GM12878 (cell line): Measurements from ENCODE around the gene CEBPE. TPM values are rescaled to one million over a fixed set of nuclear protein-coding genes. Genes with fewer than 3 reads are reported as not detected.

Source experiments
- ATAC-seq: fragments of 200-7000 bp; cut with Tn5 transposase; 3 replicates; pipeline ENCODE4 v1.9.1; 2020; ENCODE audit warnings: mild to moderate bottlenecking, moderate library complexity
- BruUV-seq: library from RNA; stranded (reverse); fragments of 400-500 nt; replicated peaks from 2 replicates; lab custom pipeline; 2021; lab: Mats Ljungman, UMichigan
- CTCF ChIA-PET: fragments of 300-600 bp; sonication (Branson Sonifier 250); formaldehyde crosslinking; extraction: SDS; loops from one replicate; lab custom pipeline; 2021; ENCODE audit warnings: inconsistent platforms; lab: Yijun Ruan, JAX
- POLR2A ChIA-PET: fragments of 350-600 bp; formaldehyde crosslinking; extraction: SDS; loops from one replicate; lab custom pipeline; 2021; ENCODE audit warnings: inconsistent platforms; lab: Charles Lee
- RAD21 ChIA-PET: fragments of 300-600 bp; sonication (Branson Sonifier 250); formaldehyde crosslinking; loops from one replicate; lab custom pipeline; 2023; ENCODE audit warnings: antibody characterized with exemption; ENCODE audit not compliant: unreplicated experiment; lab: Charles Lee
- SMC1A ChIA-PET: fragments of 300-600 bp; sonication (Branson Sonifier 250); formaldehyde crosslinking; loops from one replicate; lab custom pipeline; 2023; ENCODE audit not compliant: unreplicated experiment, uncharacterized antibody; lab: Charles Lee
- DNase-seq: peaks from one replicate; pipeline ENCODE4 v3.0.0-alpha.2; 2011; ENCODE audit warnings: low read depth, low spot score
- FAIRE-seq: peaks from 3 replicates; lab custom pipeline; 2011; peaks lifted over from hg19 to GRCh38; lab: Jason Lieb, UNC
- H2AFZ ChIP-seq: 2 replicates; pipeline ENCODE4 v1.6.0; 2011; ENCODE audit warnings: low read depth, low read length, control low read depth; ENCODE audit not compliant: control insufficient read depth
- H3K27ac ChIP-seq: 2 replicates; pipeline ENCODE4 v1.5.1; 2011; ENCODE audit warnings: control low read depth; ENCODE audit not compliant: control insufficient read depth, insufficient read depth
- H3K27me3 ChIP-seq, 2 experiments: replicated peaks in 1 of 2; 2 replicates each; pipeline versions ENCODE4 v1.6.0 to v1.6.1; 2011; ENCODE audit warnings: low read length in 1 of 2; ENCODE audit not compliant: control insufficient read depth in 2 of 2, insufficient read depth in 2 of 2
- H3K36me3 ChIP-seq, 2 experiments: 2 replicates each; pipeline ENCODE4 v1.5.1; 2011; ENCODE audit warnings: low read length in 1 of 2; ENCODE audit not compliant: control insufficient read depth in 2 of 2, insufficient read depth in 2 of 2
- H3K4me1 ChIP-seq: 2 replicates; pipeline ENCODE4 v1.6.1; 2011; ENCODE audit warnings: mild to moderate bottlenecking, low read length, moderate library complexity, mixed read lengths; ENCODE audit not compliant: control insufficient read depth, insufficient read depth
- H3K4me2 ChIP-seq: 2 replicates; pipeline ENCODE4 v1.6.0; 2011; ENCODE audit warnings: control low read depth; ENCODE audit not compliant: control insufficient read depth, insufficient read depth
- H3K4me3 ChIP-seq: fragments of 200-600 bp; sonication (generic); 2 replicates; pipeline ENCODE4 v1.5.1; 2016
- H3K79me2 ChIP-seq: 2 replicates; pipeline ENCODE4 v1.6.0; 2011; ENCODE audit warnings: low read length; ENCODE audit not compliant: control insufficient read depth, insufficient read depth
- H3K9ac ChIP-seq: 2 replicates; pipeline ENCODE4 v1.8.0; 2011; ENCODE audit warnings: low read length, control low read depth, mixed read lengths; ENCODE audit not compliant: control insufficient read depth, insufficient read depth
- H3K9me3 ChIP-seq: replicated peaks from 3 replicates; pipeline ENCODE4 v1.5.1; 2011; ENCODE audit warnings: mild to moderate bottlenecking, low read length; ENCODE audit not compliant: control insufficient read depth, insufficient read depth
- H4K20me1 ChIP-seq: 2 replicates; pipeline ENCODE4 v1.6.0; 2011; ENCODE audit not compliant: control insufficient read depth, insufficient read depth
- ASH2L ChIP-seq: fragments of 300-600, 200-600 bp; sonication (generic); IDR thresholded peaks from 2 replicates; pipeline ENCODE4 v1.6.1; 2017; ENCODE audit warnings: low read depth, mild to moderate bottlenecking, borderline replicate concordance
- ATF7 ChIP-seq: fragments of 450-650 bp; IDR thresholded peaks from 2 replicates; pipeline ENCODE4 v1.6.1; 2016; ENCODE audit warnings: low read depth, mild to moderate bottlenecking
- CREB1 ChIP-seq: IDR thresholded peaks from 2 replicates; pipeline ENCODE4 v1.6.1; 2012; ENCODE audit warnings: low read depth, mild to moderate bottlenecking, inconsistent platforms
- E2F4 ChIP-seq: IDR thresholded peaks from 2 replicates; pipeline ENCODE4 v1.6.1; 2012; ENCODE audit warnings: low read depth, low read length, improper control_type of control experiment
- FOXM1 ChIP-seq: IDR thresholded peaks from 2 replicates; pipeline ENCODE4 v1.6.1; 2012; ENCODE audit warnings: low read depth, mild to moderate bottlenecking, inconsistent platforms, low read length, moderate library complexity
- HDAC6 ChIP-seq: fragments of 200-600 bp; sonication (generic); IDR thresholded peaks from one replicate; pipeline ENCODE4 v1.8.0; 2017; ENCODE audit warnings: antibody characterized with exemption; ENCODE audit not compliant: unreplicated experiment
- LARP7 ChIP-seq: fragments of 450-650 bp; IDR thresholded peaks from 2 replicates; pipeline ENCODE4 v1.6.1; 2017; ENCODE audit warnings: mild to moderate bottlenecking
- MTA2 ChIP-seq: fragments of 450-650 bp; IDR thresholded peaks from 2 replicates; pipeline ENCODE4 v1.6.1; 2016; ENCODE audit warnings: low read depth, mild to moderate bottlenecking, moderate library complexity
- NFXL1 ChIP-seq: fragments of 450-650 bp; IDR thresholded peaks from 2 replicates; pipeline ENCODE4 v1.6.1; 2017; ENCODE audit warnings: antibody characterized with exemption, mild to moderate bottlenecking, borderline replicate concordance
- NRF1 ChIP-seq: conservative IDR thresholded peaks from 2 replicates; pipeline ENCODE4 v1.6.1; 2011; ENCODE audit warnings: mild to moderate bottlenecking, low read depth, low read length, improper control_type of control experiment
- POLR2A ChIP-seq: IDR thresholded peaks from 2 replicates; pipeline ENCODE4 v1.6.1; 2011; ENCODE audit warnings: low read depth, mild to moderate bottlenecking, low read length
- SMAD5 ChIP-seq: IDR thresholded peaks from 2 replicates; pipeline ENCODE4 v1.6.1; 2016; ENCODE audit warnings: antibody characterized with exemption, low read depth
- TCF3 ChIP-seq: IDR thresholded peaks from 2 replicates; pipeline ENCODE4 v1.6.1; 2012; ENCODE audit warnings: low read depth, mild to moderate bottlenecking, low read length, borderline replicate concordance; ENCODE audit not compliant: insufficient read depth
- ZNF24 ChIP-seq: fragments of 450-650 bp; IDR thresholded peaks from 2 replicates; pipeline ENCODE4 v1.6.1; 2017; ENCODE audit warnings: antibody characterized with exemption, mild to moderate bottlenecking
- WGBS: methylation state at CpG from one replicate; pipeline ENCODE4 v1.1.6; 2016; ENCODE audit warnings: low lambda C conversion rate; ENCODE audit not compliant: insufficient replicate concordance, insufficient coverage; ENCODE audit errors: missing lambda C conversion rate; 5-methylcytosine and 5-hydroxymethylcytosine counted together
- in situ Hi-C: fragments of 300-500 bp; cut with MboI; formaldehyde crosslinking; loops from 9 replicates; pipeline ENCODE4 v1.14.3; 2018; ENCODE audit warnings: mixed read lengths
- intact Hi-C: fragments of 100-400 bp; cut with micrococcal nuclease; formaldehyde crosslinking; loops from one replicate; pipeline ENCODE4 v1.14.2; 2022; ENCODE audit not compliant: unreplicated experiment
- polyA plus RNA-seq, 11 experiments: library from polyadenylated mRNA; depleted of rRNA in 4 of 11; unstranded in 6 of 11; stranded (reverse) in 5 of 11; fragments of >200 nt; fragmentation: Nextera tagmentation in 4 of 11; fragmentation: Illumina TruSeq in 1 of 11; extraction: Ambion mirVana in 4 of 11; extraction: Trizol in 1 of 11; gene quantifications; 1 replicate in 1 of 11; 2 replicates in 10 of 11; pipeline versions ENCODE4 v1.2.1 to v1.2.3, GENCODE V29; 2011 to 2016; ENCODE audit warnings: inconsistent platforms in 2 of 11, missing spikeins in 2 of 11, low read depth in 1 of 11
- total RNA-seq, 4 experiments: library from RNA; depleted of rRNA in 3 of 4; stranded (reverse); fragments of >200 nt in 3 of 4; fragmentation: Illumina TruSeq in 1 of 4; extraction: Trizol in 1 of 4; gene quantifications; 2 replicates each; pipeline versions ENCODE4 v1.2.1 to v1.2.3, GENCODE V29; 2013 to 2021
- TF ChIP-seq, protein P1 (sequence below): fragments of 450-650 bp; formaldehyde crosslinking; IDR thresholded peaks from 2 replicates; pipeline ENCODE4 v1.5.0; 2022; ENCODE audit warnings: mild to moderate bottlenecking, missing genetic modification characterization
- TF ChIP-seq, protein P2 (sequence below): fragments of 450-650 bp; formaldehyde crosslinking; IDR thresholded peaks from 2 replicates; pipeline ENCODE4 v1.4.0; 2022; ENCODE audit warnings: mild to moderate bottlenecking, moderate library complexity

CEBPE gene
- total and polyA plus RNA-seq, 10 of the 15 experiments (the other 5 are each of a cell fraction or from before 2014, with no cell fraction given) = 0.09 to 0.45 (median 0.24) TPM; not detected in 7

DNA sequence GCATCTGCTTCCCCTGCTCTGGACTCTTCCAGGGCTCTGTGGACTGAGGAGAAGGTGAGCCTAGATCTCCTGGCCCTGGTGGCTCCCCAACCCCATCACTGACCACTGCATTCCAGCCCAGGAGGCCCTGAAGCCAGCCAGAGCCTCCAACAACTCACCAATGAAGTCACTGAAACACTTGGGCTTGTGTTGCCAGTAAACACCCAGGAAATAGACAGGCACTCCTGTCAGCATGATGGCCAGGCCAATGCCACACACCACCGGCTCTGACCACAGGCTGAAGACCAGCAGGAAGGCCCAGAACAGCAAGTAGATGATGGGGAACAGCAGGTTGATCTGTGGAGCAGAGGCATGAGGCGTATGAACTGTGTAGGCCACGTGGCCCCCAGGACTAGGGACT is 8.8 kb upstream of the CEBPE start:
- FAIRE-seq (no peak), ATAC-seq (no peak), DNase-seq (no peak)
- Histone ChIP-seq H3K9me3 (no peaks in the 10 kb centered on the region), H3K4me2 (no peak overlapping the region), H4K20me1 (no peaks in the 10 kb centered on the region), H3K27me3 (no peaks in the 10 kb centered on the region; a peak in 3 of 4 replicates), H2AFZ (no peak overlapping the region), H3K4me1 (no peaks in the 10 kb centered on the region), H3K36me3 (no peaks in the 10 kb centered on the region), H3K79me2 (no peaks in the 10 kb centered on the region), H3K4me3 (no peak overlapping the region), H3K9ac (no peak overlapping the region), H3K27ac (no peak overlapping the region)
- ChIA-PET CTCF (no interaction called here), SMC1A (no interaction called here), POLR2A (no interaction called here), RAD21 (no interaction called here)
- TF ChIP-seq LARP7 (no peak), MTA2 (no peak), ZNF24 (no peak), FOXM1 (no peak), POLR2A (no peak), NRF1 (no peak), HDAC6 (no peak), TCF3 (no peak), ATF7 (no peak), CREB1 (no peak), NFXL1 (no peak), ASH2L (no peak), SMAD5 (no peak), E2F4 (no peak)
- TF ChIP-seq, protein P1, sequence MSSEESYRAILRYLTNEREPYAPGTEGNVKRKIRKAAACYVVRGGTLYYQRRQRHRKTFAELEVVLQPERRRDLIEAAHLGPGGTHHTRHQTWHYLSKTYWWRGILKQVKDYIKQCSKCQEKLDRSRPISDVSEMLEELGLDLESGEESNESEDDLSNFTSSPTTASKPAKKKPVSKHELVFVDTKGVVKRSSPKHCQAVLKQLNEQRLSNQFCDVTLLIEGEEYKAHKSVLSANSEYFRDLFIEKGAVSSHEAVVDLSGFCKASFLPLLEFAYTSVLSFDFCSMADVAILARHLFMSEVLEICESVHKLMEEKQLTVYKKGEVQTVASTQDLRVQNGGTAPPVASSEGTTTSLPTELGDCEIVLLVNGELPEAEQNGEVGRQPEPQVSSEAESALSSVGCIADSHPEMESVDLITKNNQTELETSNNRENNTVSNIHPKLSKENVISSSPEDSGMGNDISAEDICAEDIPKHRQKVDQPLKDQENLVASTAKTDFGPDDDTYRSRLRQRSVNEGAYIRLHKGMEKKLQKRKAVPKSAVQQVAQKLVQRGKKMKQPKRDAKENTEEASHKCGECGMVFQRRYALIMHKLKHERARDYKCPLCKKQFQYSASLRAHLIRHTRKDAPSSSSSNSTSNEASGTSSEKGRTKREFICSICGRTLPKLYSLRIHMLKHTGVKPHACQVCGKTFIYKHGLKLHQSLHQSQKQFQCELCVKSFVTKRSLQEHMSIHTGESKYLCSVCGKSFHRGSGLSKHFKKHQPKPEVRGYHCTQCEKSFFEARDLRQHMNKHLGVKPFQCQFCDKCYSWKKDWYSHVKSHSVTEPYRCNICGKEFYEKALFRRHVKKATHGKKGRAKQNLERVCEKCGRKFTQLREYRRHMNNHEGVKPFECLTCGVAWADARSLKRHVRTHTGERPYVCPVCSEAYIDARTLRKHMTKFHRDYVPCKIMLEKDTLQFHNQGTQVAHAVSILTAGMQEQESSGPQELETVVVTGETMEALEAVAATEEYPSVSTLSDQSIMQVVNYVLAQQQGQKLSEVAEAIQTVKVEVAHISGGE (CRISPR knock-in tag) = no peak
- TF ChIP-seq, protein P2, sequence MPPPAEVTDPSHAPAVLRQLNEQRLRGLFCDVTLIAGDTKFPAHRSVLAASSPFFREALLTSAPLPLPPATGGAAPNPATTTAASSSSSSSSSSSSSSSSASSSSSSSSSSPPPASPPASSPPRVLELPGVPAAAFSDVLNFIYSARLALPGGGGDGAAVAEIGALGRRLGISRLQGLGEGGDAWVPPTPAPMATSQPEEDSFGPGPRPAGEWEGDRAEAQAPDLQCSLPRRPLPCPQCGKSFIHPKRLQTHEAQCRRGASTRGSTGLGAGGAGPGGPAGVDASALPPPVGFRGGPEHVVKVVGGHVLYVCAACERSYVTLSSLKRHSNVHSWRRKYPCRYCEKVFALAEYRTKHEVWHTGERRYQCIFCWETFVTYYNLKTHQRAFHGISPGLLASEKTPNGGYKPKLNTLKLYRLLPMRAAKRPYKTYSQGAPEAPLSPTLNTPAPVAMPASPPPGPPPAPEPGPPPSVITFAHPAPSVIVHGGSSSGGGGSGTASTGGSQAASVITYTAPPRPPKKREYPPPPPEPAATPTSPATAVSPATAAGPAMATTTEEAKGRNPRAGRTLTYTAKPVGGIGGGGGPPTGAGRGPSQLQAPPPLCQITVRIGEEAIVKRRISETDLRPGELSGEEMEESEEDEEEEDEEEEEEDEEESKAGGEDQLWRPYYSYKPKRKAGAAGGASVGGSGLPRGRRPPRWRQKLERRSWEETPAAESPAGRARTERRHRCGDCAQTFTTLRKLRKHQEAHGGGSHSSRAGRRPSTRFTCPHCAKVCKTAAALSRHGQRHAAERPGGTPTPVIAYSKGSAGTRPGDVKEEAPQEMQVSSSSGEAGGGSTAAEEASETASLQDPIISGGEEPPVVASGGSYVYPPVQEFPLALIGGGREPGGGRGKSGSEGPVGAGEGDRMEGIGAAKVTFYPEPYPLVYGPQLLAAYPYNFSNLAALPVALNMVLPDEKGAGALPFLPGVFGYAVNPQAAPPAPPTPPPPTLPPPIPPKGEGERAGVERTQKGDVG (CRISPR knock-in tag) = no peak
- in situ Hi-C loops (loop anchor here (10.0 kb wide), 1 partner anchor 57 kb away; the partner anchor contains the start of gene SLC7A8), intact Hi-C loops (no loop called here)
- 24% methylated on average over 3 of the region's 3 CpGs for whole genome bisulfite sequencing
- no TSS peak for BruUV-seq
